Gastrocnemius medialis (tissue), 4 donors: ENCODE results near the gene GASK1A.

Source experiments
- CTCF ChIP-seq, 5 experiments: fragments of 450-650 bp in 3 of 5; fragments of 200-600 bp in 2 of 5; sonication (generic) in 2 of 5; IDR thresholded peaks in 4 of 5; conservative IDR thresholded peaks in 1 of 5; 1 replicate in 4 of 5; 2 replicates in 1 of 5; pipeline ENCODE4 v1.5.1; 2016 to 2019; ENCODE audit warnings: antibody characterized with exemption in 5 of 5, mild to moderate bottlenecking in 3 of 5, moderate library complexity in 3 of 5
- POLR2A ChIP-seq, 2 donors: fragments of 450-650 bp; IDR thresholded peaks; one replicate each; pipeline ENCODE4 v1.6.1; 2017; ENCODE audit warnings: antibody characterized with exemption in 2 of 2, mild to moderate bottlenecking in 2 of 2, moderate library complexity in 2 of 2

- no peak for TF ChIP-seq POLR2A (IDR thresholded peaks at IDR 0.05)
- TF ChIP-seq CTCF (IDR thresholded peaks at IDR 0.05 in 4 of 5, conservative IDR thresholded peaks at IDR 0.05 in 1 of 5) = no peak
Observed at GRCh38 chr3:43023746-43024145, 44.6 kb downstream of the GASK1A start.
